Measurements from ENCODE around the gene BLACAT1. TPM values are rescaled to one million over a fixed set of nuclear protein-coding genes. Genes with fewer than 3 reads are reported as not detected.
"Not testable (repeated sequence)": the region's sequence is repeated elsewhere in the genome, so short reads cannot be mapped to it uniquely, and the experiment has no call there.

Gene BLACAT1
- total RNA-seq, 1 experiment from 2014 or later = 13.5 TPM

- H3K79me2 ChIP-seq (ENCODE audit: low read depth) = no peaks in the 10 kb centered on the region
- no peak overlapping the region for H3K4me3 ChIP-seq
- H3K9me2 ChIP-seq (ENCODE audit: insufficient read depth) = no peaks in the 10 kb centered on the region
- no peak overlapping the region for H3K27ac ChIP-seq
- H3K36me3 ChIP-seq (ENCODE audit: low read depth) = no peaks in the 10 kb centered on the region
- peaks cover 6% of the 10 kb centered on the region for H3F3A ChIP-seq (ENCODE audit: insufficient read depth, low read depth)
- H3K27me3 ChIP-seq (ENCODE audit: insufficient read depth, low read depth) = no peaks in the 10 kb centered on the region
- no TSS peak for BruUV-seq (replicated peaks)
- no peak overlapping the region for H3K4me2 ChIP-seq
- CTCF ChIA-PET = interaction anchor here (0.6 to 0.7 kb wide), 2 partner anchors 68 to 143 kb away, joined by 4 to 5 read pairs; no protein-coding TSS in a partner anchor
- H4K20me1 ChIP-seq (ENCODE audit: insufficient read depth) = no peaks in the 10 kb centered on the region
- intact Hi-C loops (cut with micrococcal nuclease; ENCODE audit: unreplicated experiment) = no loop called here
- H3K9me3 ChIP-seq (ENCODE audit: insufficient read depth, low read depth) = no peaks in the 10 kb centered on the region
- no peak overlapping the region for H2AFZ ChIP-seq
- POLR2A ChIA-PET (ENCODE audit: unreplicated experiment) = interaction anchor here (0.6 kb wide), 1 partner anchor 42 kb away, joined by 3 read pairs; no protein-coding TSS in a partner anchor
- DNase-seq = no peak
- H3K4me1 ChIP-seq (replicated peaks; ENCODE audit: insufficient read depth) = peaks cover 16% of the 10 kb centered on the region
- TF ChIP-seq EZH2 (IDR thresholded peaks at IDR 0.05; ENCODE audit: low read depth) (no peak), CTCF (conservative IDR thresholded peaks at IDR 0.05) (no peak)
Measured at GRCh38 chr1:205481629-205482151, 25.8 kb upstream of the BLACAT1 start.

- no peak overlapping the region for H3K4me2 ChIP-seq
- H3K27me3 ChIP-seq (ENCODE audit: insufficient read depth, low read depth) = no peaks in the 10 kb centered on the region
- H3K9me2 ChIP-seq (ENCODE audit: insufficient read depth) = no peaks in the 10 kb centered on the region
- BruUV-seq (replicated peaks) = no TSS peak
- no peaks in the 10 kb centered on the region for H4K20me1 ChIP-seq (ENCODE audit: insufficient read depth)
- ChIA-PET CTCF (interaction anchor here (0.6 kb wide), 1 partner anchor 156 kb away, joined by 3 read pairs; no protein-coding TSS in a partner anchor), POLR2A (ENCODE audit: unreplicated experiment) (no interaction called here)
- H3K79me2 ChIP-seq (ENCODE audit: low read depth) = no peaks in the 10 kb centered on the region
- DNase-seq = no peak
- intact Hi-C loops (cut with micrococcal nuclease; ENCODE audit: unreplicated experiment) = no loop called here
- H3K4me3 ChIP-seq = no peak overlapping the region
- no peaks in the 10 kb centered on the region for H3K9me3 ChIP-seq (ENCODE audit: insufficient read depth, low read depth)
- no peak overlapping the region for H3K27ac ChIP-seq
- no peak overlapping the region for H2AFZ ChIP-seq
- H3F3A ChIP-seq (ENCODE audit: insufficient read depth, low read depth) = peaks cover 6% of the 10 kb centered on the region
- TF ChIP-seq EZH2 (IDR thresholded peaks at IDR 0.05; ENCODE audit: low read depth) (no peak), CTCF (conservative IDR thresholded peaks at IDR 0.05) (no peak)
- H3K36me3 ChIP-seq (ENCODE audit: low read depth) = no peaks in the 10 kb centered on the region
- peaks cover 16% of the 10 kb centered on the region for H3K4me1 ChIP-seq (replicated peaks; ENCODE audit: insufficient read depth)
Measured at GRCh38 chr1:205481218-205481617, 25.4 kb upstream of the BLACAT1 start.

GRCh38 chr1:205480349-205480985, 24.6 kb upstream of the BLACAT1 start:
- CTCF ChIA-PET = interaction anchor here (0.6 kb wide), 1 partner anchor 155 kb away, joined by 3 read pairs; no protein-coding TSS in a partner anchor
- Histone ChIP-seq H3K4me2 (no peak overlapping the region), H3K4me1 (replicated peaks; ENCODE audit: insufficient read depth) (peaks cover 16% of the 10 kb centered on the region), H3K79me2 (ENCODE audit: low read depth) (no peaks in the 10 kb centered on the region), H3K36me3 (ENCODE audit: low read depth) (no peaks in the 10 kb centered on the region), H3K27me3 (ENCODE audit: insufficient read depth, low read depth) (no peaks in the 10 kb centered on the region), H3K9me3 (ENCODE audit: insufficient read depth, low read depth) (no peaks in the 10 kb centered on the region), H3K4me3 (no peak overlapping the region), H4K20me1 (ENCODE audit: insufficient read depth) (no peaks in the 10 kb centered on the region), H3K9me2 (ENCODE audit: insufficient read depth) (no peaks in the 10 kb centered on the region), H3F3A (ENCODE audit: insufficient read depth, low read depth) (peaks cover 6% of the 10 kb centered on the region), H3K27ac (no peak overlapping the region), H2AFZ (no peak overlapping the region)
- TF ChIP-seq EZH2 (IDR thresholded peaks at IDR 0.05; ENCODE audit: low read depth) (no peak), CTCF (conservative IDR thresholded peaks at IDR 0.05) (no peak)
- no peak for DNase-seq
- no TSS peak for BruUV-seq (replicated peaks)
- intact Hi-C loops (cut with micrococcal nuclease; ENCODE audit: unreplicated experiment) = no loop called here
- POLR2A ChIA-PET (ENCODE audit: unreplicated experiment) = no interaction called here

- DNase-seq; H2AFZ ChIP-seq; H3K4me2 ChIP-seq; H3K27ac ChIP-seq; H3K9me2 ChIP-seq (ENCODE audit: insufficient read depth); H3K4me3 ChIP-seq; H3K27me3 ChIP-seq (ENCODE audit: insufficient read depth, low read depth); POLR2A ChIA-PET (ENCODE audit: unreplicated experiment); BruUV-seq (replicated peaks); H3F3A ChIP-seq (ENCODE audit: insufficient read depth, low read depth); H4K20me1 ChIP-seq (ENCODE audit: insufficient read depth); H3K36me3 ChIP-seq (ENCODE audit: low read depth); H3K79me2 ChIP-seq (ENCODE audit: low read depth); H3K9me3 ChIP-seq (ENCODE audit: insufficient read depth, low read depth): not testable (repeated sequence)
- CTCF ChIA-PET = interaction anchor here (0.5 to 1.0 kb wide), 2 partner anchors 82 to 95 kb away, joined by 3 to 4 read pairs; no protein-coding TSS in a partner anchor
- H3K4me1 ChIP-seq (replicated peaks; ENCODE audit: insufficient read depth) = peaks cover 16% of the 10 kb centered on the region
- intact Hi-C loops (cut with micrococcal nuclease; ENCODE audit: unreplicated experiment) = loop anchor here (2.0 kb wide), 1 partner anchor 38 kb away; no protein-coding TSS in a partner anchor
Measured at GRCh38 chr1:205478985-205479384, 23.1 kb upstream of the BLACAT1 start.
